Heart right ventricle (tissue), 16 donors: ENCODE results near the gene TMPRSS4. TPM values are rescaled to one million over a fixed set of nuclear protein-coding genes. Genes with fewer than 3 reads are reported as not detected.

ENCODE experiments used
- ATAC-seq, 8 donors: fragments of 200-7000 bp; cut with Tn5 transposase; one replicate each; pipeline ENCODE4 v1.9.1; 2020; ENCODE audit warnings: mild to moderate bottlenecking in 8 of 8, moderate library complexity in 8 of 8, moderate number of reproducible peaks in 1 of 8
- DNase-seq, 2 donors: peaks; one replicate each; pipeline ENCODE4 v3.0.0-alpha.2; 2020
- H3K27ac ChIP-seq, 10 donors: fragments of 200-600 bp; sonication (generic) in 2 of 10; one replicate each; pipeline versions ENCODE4 v1.5.0 to v1.8.0; 2020 to 2022; ENCODE audit warnings: mild to moderate bottlenecking in 3 of 10
- H3K27me3 ChIP-seq, 7 donors: fragments of 200-600 bp; one replicate each; pipeline ENCODE4 v1.8.0; 2021 to 2022; ENCODE audit warnings: mild to moderate bottlenecking in 2 of 7
- H3K36me3 ChIP-seq, 9 donors: fragments of 200-600 bp; sonication (generic) in 1 of 9; one replicate each; pipeline versions ENCODE4 v1.5.0 to v1.8.0; 2020 to 2022; ENCODE audit warnings: mild to moderate bottlenecking in 2 of 9
- H3K4me1 ChIP-seq, 9 donors: fragments of 200-600 bp; sonication (generic) in 1 of 9; one replicate each; pipeline versions ENCODE4 v1.5.0 to v1.8.0; 2020 to 2022; ENCODE audit warnings: mild to moderate bottlenecking in 4 of 9
- H3K4me3 ChIP-seq, 10 donors: fragments of 200-600 bp; sonication (generic) in 2 of 10; one replicate each; pipeline versions ENCODE4 v1.5.0 to v1.8.0; 2020 to 2022; ENCODE audit warnings: mild to moderate bottlenecking in 7 of 10, moderate library complexity in 2 of 10
- H3K9me3 ChIP-seq, 11 donors: fragments of 200-600 bp in 10 of 11; sonication (generic) in 2 of 11; one replicate each; pipeline versions ENCODE4 v1.5.0 to v1.8.0; 2013 to 2022; ENCODE audit warnings: mild to moderate bottlenecking in 2 of 11, control low read depth in 1 of 11, moderate library complexity in 1 of 11
- CTCF ChIP-seq, 9 donors: fragments of 200-600 bp; sonication (generic) in 2 of 9; IDR thresholded peaks; one replicate each; pipeline versions ENCODE4 v1.5.0 to v1.8.0; 2021 to 2022; ENCODE audit warnings: antibody characterized with exemption in 9 of 9, mild to moderate bottlenecking in 5 of 9, moderate library complexity in 1 of 9
- WGBS, 2 donors: extraction: QIAGEN DNeasy Blood & Tissue Kit; methylation state at CpG; one replicate each; pipeline ENCODE4 v1.1.7; 2013; ENCODE audit warnings: inconsistent platforms in 1 of 2; 5-methylcytosine and 5-hydroxymethylcytosine counted together
- intact Hi-C, 10 donors: fragments of 100-400 bp; cut with DNase I; formaldehyde crosslinking; loops; one replicate each; pipeline versions ENCODE4 v1.11.1 to v1.14.2; 2022
- polyA plus RNA-seq, 2 donors: library from polyadenylated mRNA; stranded (reverse); fragments of 200-250 nt; gene quantifications; one replicate each; pipeline ENCODE4 v1.2.3, GENCODE V29; 2013
- total RNA-seq, 10 donors: library from RNA; stranded (reverse); fragmentation: NEBNext Ultra II Directional in 3 of 10; extraction: Animal tissue kit (Norgen Biotek cat#: 25700) in 3 of 10; gene quantifications; one replicate each; pipeline versions ENCODE4 v1.2.1 to v1.2.4, GENCODE V29; 2021 to 2023
- donor health status: Arrhythmogenic right ventricular cardiomyopathy.
- donor health status: ischemic (EF 13 %, LVEDD 7.1; RV severe dilation, severe dysfunction).
- donor health status: healthy with polysubstance abuse.
- donor health status: DM: no; HTN: yes; CAD: no.
- donor health status: DM: no; HTN: no; CAD: no.
- donor health status: ischemic (EF 25% LVEDD 6.9; RV normal size, moderate dysfunction).
- donor health status: ischemic (EF 25% LVEDD 5.7; RV mildly dilated, moderate dysfunction).
- donor health status: healthy.
- donor health status: DM: yes; HTN: yes; CAD: no.
- donor health status: Ischemic cardiomyopathy.
- donor health status: ischemic (EF 35%, LVEDD 5.7; RV mildly dilated, moderate dysfunction).
- donor health status: nonischemic (EF 11% LVEDD 7.7; RV severe dilation, severe dysfunction).
- donor health status: DM: yes; HTN: yes; CAD: no.
- donor health status: PGD.
- donor health status: ischemic (EF 29% LVEDD 5.4; RV normal size, mild dysfunction).
- donor health status: nonischemic (EF 23%, LVEDD 6.1; RV moderate dilation, normal function).

The TMPRSS4 gene
- total and polyA plus RNA-seq, 12 donors, result 0.34 to 1.4 (median 0.84) TPM; not detected in 8

- TF ChIP-seq CTCF (IDR thresholded peaks at IDR 0.05), result no peak
- H3K4me3 ChIP-seq, result no peak overlapping the region
- no peak overlapping the region for H3K27ac ChIP-seq
- peaks cover 0 to 14% (median 12%) of the 10 kb centered on the region in 9 donors for H3K4me1 ChIP-seq
- intact Hi-C loops, result no loop called here
- no peaks in the 10 kb centered on the region for H3K36me3 ChIP-seq
- no peaks in the 10 kb centered on the region for H3K9me3 ChIP-seq
- ATAC-seq (peak in 1 of 8 donors; percentile 17), DNase-seq (no peak)
- H3K27me3 ChIP-seq, result no peaks in the 10 kb centered on the region
- 67 to 77% methylated on average over 8 of the region's 8 CpGs for WGBS, 2 donors
These were observed 34.3 kb downstream of the TMPRSS4 start for GRCh38 chr11:118111019-118111743.

- WGBS, 2 donors, result 85 to 92% methylated on average over 6 of the region's 6 CpGs
- intact Hi-C loops, result no loop called here
- no peak overlapping the region for H3K27ac ChIP-seq
- no peak overlapping the region for H3K4me3 ChIP-seq
- H3K27me3 ChIP-seq, result no peaks in the 10 kb centered on the region
- no peak for DNase-seq
- no peaks in the 10 kb centered on the region for H3K9me3 ChIP-seq
- H3K4me1 ChIP-seq, result peaks cover 0 to 14% (median 12%) of the 10 kb centered on the region in 9 donors
- no peaks in the 10 kb centered on the region for H3K36me3 ChIP-seq
- TF ChIP-seq CTCF (IDR thresholded peaks at IDR 0.05), result no peak
- no peak for ATAC-seq
These were observed 34.8 kb downstream of the TMPRSS4 start for GRCh38 chr11:118111744-118112035.

- DNase-seq (no peak), ATAC-seq (no peak)
- H3K36me3 ChIP-seq, result no peaks in the 10 kb centered on the region
- no peak overlapping the region for H3K27ac ChIP-seq
- H3K4me3 ChIP-seq, result no peak overlapping the region
- WGBS, 2 donors, result 91 to 92% methylated on average over 11 of the region's 11 CpGs
- TF ChIP-seq CTCF (IDR thresholded peaks at IDR 0.05), result no peak
- intact Hi-C loops, result no loop called here
- no peaks in the 10 kb centered on the region for H3K27me3 ChIP-seq
- peaks cover 0 to 23% (median 14%) of the 10 kb centered on the region in 9 donors for H3K4me1 ChIP-seq
- H3K9me3 ChIP-seq, result no peaks in the 10 kb centered on the region
These were observed 36.0 kb downstream of the TMPRSS4 start for GRCh38 chr11:118112711-118113430.

GRCh38 chr11:118114266-118114665 is 37.4 kb downstream of the TMPRSS4 start:
- Histone ChIP-seq H3K4me3 (no peak overlapping the region), H3K4me1 (peaks cover 0 to 29% (median 14%) of the 10 kb centered on the region in 9 donors), H3K36me3 (no peaks in the 10 kb centered on the region), H3K27me3 (no peaks in the 10 kb centered on the region), H3K27ac (no peak overlapping the region), H3K9me3 (no peaks in the 10 kb centered on the region)
- 70 to 92% methylated on average over 1 of the region's 1 CpG for WGBS, 2 donors
- intact Hi-C loops, result no loop called here
- ATAC-seq, result no peak
- no peak for TF ChIP-seq CTCF (IDR thresholded peaks at IDR 0.05)
- no peak for DNase-seq
